HepG2 (cell line): ENCODE results near the gene ADD2. TPM values are rescaled to one million over a fixed set of nuclear protein-coding genes. Genes with fewer than 3 reads are reported as not detected.

ENCODE experiments used
- AHR ChIP-seq: IDR thresholded peaks from 2 replicates; pipeline ENCODE4 v1.6.1; 2018; ENCODE audit warnings: missing genetic modification reagents, missing compliant biosample characterization
- ATF1 ChIP-seq: IDR thresholded peaks from 2 replicates; pipeline ENCODE4 v1.6.1; 2016; ENCODE audit warnings: mild to moderate bottlenecking, control low read depth
- E2F2 ChIP-seq: sonication (generic); formaldehyde crosslinking; IDR thresholded peaks from 2 replicates; pipeline ENCODE4 v1.4.0; 2020; ENCODE audit warnings: missing genetic modification reagents, borderline replicate concordance
- HOXD1 ChIP-seq: sonication (generic); formaldehyde crosslinking; IDR thresholded peaks from 2 replicates; pipeline ENCODE4 v1.5.0; 2020; ENCODE audit warnings: missing genetic modification reagents
- IKZF1 ChIP-seq: fragments of 450-650 bp; IDR thresholded peaks from 2 replicates; pipeline ENCODE4 v1.7.1; 2016
- IRF9 ChIP-seq: sonication (generic); formaldehyde crosslinking; IDR thresholded peaks from 2 replicates; pipeline ENCODE4 v1.8.0; 2022; ENCODE audit warnings: missing genetic modification reagents, mild to moderate bottlenecking, borderline replicate concordance
- MTA1 ChIP-seq: sonication (generic); formaldehyde crosslinking; IDR thresholded peaks from 2 replicates; pipeline ENCODE4 v1.4.0; 2020; ENCODE audit warnings: missing genetic modification reagents, mild to moderate bottlenecking, borderline replicate concordance
- NFE2 ChIP-seq: sonication (generic); formaldehyde crosslinking; IDR thresholded peaks from 2 replicates; pipeline ENCODE4 v1.4.0; 2020; ENCODE audit warnings: missing genetic modification reagents
- PAXIP1 ChIP-seq: sonication (generic); formaldehyde crosslinking; conservative IDR thresholded peaks from 2 replicates; pipeline ENCODE4 v1.4.0; 2020; ENCODE audit warnings: mild to moderate bottlenecking, missing genetic modification reagents, moderate library complexity
- RCOR2 ChIP-seq: IDR thresholded peaks from 2 replicates; pipeline ENCODE4 v1.6.1; 2016; ENCODE audit warnings: missing biosample characterization, missing genetic modification reagents
- RNF2 ChIP-seq: fragments of 450-650 bp; conservative IDR thresholded peaks from 2 replicates; pipeline ENCODE4 v1.6.1; 2016; ENCODE audit warnings: low read depth
- SMARCC2 ChIP-seq: fragments of 450-650 bp; IDR thresholded peaks from 2 replicates; pipeline ENCODE4 v1.6.1; 2017; ENCODE audit warnings: antibody characterized with exemption, mild to moderate bottlenecking
- TFDP2 ChIP-seq: sonication (generic); formaldehyde crosslinking; IDR thresholded peaks from 2 replicates; pipeline ENCODE4 v1.4.0; 2020; ENCODE audit warnings: missing genetic modification reagents
- TGIF2 ChIP-seq: IDR thresholded peaks from 2 replicates; pipeline ENCODE4 v1.6.1; 2016; ENCODE audit warnings: control low read depth, missing compliant biosample characterization
- ZBTB7B ChIP-seq: sonication (generic); formaldehyde crosslinking; IDR thresholded peaks from 2 replicates; pipeline ENCODE4 v1.4.0; 2020; ENCODE audit warnings: missing genetic modification reagents
- ZFX ChIP-seq: sonication (generic); formaldehyde crosslinking; IDR thresholded peaks from 2 replicates; pipeline ENCODE4 v1.4.0; 2020; ENCODE audit warnings: mild to moderate bottlenecking, low read depth, missing genetic modification reagents, moderate library complexity
- ZNF484 ChIP-seq: sonication (generic); formaldehyde crosslinking; IDR thresholded peaks from 2 replicates; pipeline ENCODE4 v1.5.1; 2020; ENCODE audit warnings: mild to moderate bottlenecking, low read depth, missing genetic modification reagents, borderline replicate concordance
- ZNF839 ChIP-seq: sonication (generic); formaldehyde crosslinking; IDR thresholded peaks from 2 replicates; pipeline ENCODE4 v1.4.0; 2020; ENCODE audit warnings: missing genetic modification reagents, mild to moderate bottlenecking, borderline replicate concordance
- polyA plus RNA-seq, 8 experiments: library from polyadenylated mRNA; depleted of rRNA in 3 of 8; stranded (reverse) in 7 of 8; unstranded in 1 of 8; fragments of >200 nt; fragmentation: Illumina TruSeq in 4 of 8; extraction: Trizol in 4 of 8; gene quantifications; 2 replicates each; pipeline versions ENCODE4 v1.2.1 to v1.2.3, GENCODE V29; 2011 to 2016; ENCODE audit warnings: low read depth in 4 of 8, missing spikeins in 1 of 8, mixed read lengths in 1 of 8; ENCODE audit not compliant: insufficient read depth in 1 of 8
- total RNA-seq, 5 experiments: library from RNA; depleted of rRNA; stranded (reverse); fragments of >200 nt; fragmentation: Illumina TruSeq; extraction: Trizol; gene quantifications; 2 replicates each; pipeline ENCODE4 v1.2.3, GENCODE V29; 2016; ENCODE audit warnings: low read depth in 1 of 5

The ADD2 gene
- total and polyA plus RNA-seq, 2 of the 13 experiments (the other 11 are each of a cell fraction or from before 2014, with no cell fraction given), result 0.05 to 0.13 TPM

GRCh38 chr2:70789304-70790135 is 21.5 kb upstream of the ADD2 start (continued):
- no peak for TF ChIP-seq E2F2 (CRISPR knock-in tag)
- peak; percentile 59; the same call in 1 of the 2 replicates for TF ChIP-seq ZBTB7B (CRISPR knock-in tag)
- TF ChIP-seq ZNF484 (CRISPR knock-in tag), result no peak
- no peak for TF ChIP-seq TGIF2 (CRISPR knock-in tag)
- no peak for TF ChIP-seq MTA1 (CRISPR knock-in tag)
- TF ChIP-seq HOXD1 (CRISPR knock-in tag), result no peak
- no peak for TF ChIP-seq TFDP2 (CRISPR knock-in tag)
- no peak for TF ChIP-seq IRF9 (CRISPR knock-in tag)
- peak; percentile 69; the same call in 1 of the 2 replicates for TF ChIP-seq ZNF839 (CRISPR knock-in tag)
- TF ChIP-seq SMARCC2, result no peak
- no peak for TF ChIP-seq RNF2
- 0 out of 2 replicates have a peak, but pooled peaks have one; percentile 74 for TF ChIP-seq AHR (CRISPR knock-in tag)
- no peak for TF ChIP-seq ATF1 (CRISPR knock-in tag)
- no peak for TF ChIP-seq IKZF1
- TF ChIP-seq ZFX (CRISPR knock-in tag), result peak; percentile 43; the same call in 1 of the 2 replicates
- TF ChIP-seq NFE2 (CRISPR knock-in tag), result no peak
- TF ChIP-seq RCOR2 (CRISPR knock-in tag), result no peak
- no peak for TF ChIP-seq PAXIP1 (CRISPR knock-in tag)
